GM12892 (cell line): Measurements from ENCODE around the gene SERPINI1.

Source experiments
- POLR2A ChIP-seq: IDR thresholded peaks from 2 replicates; pipeline ENCODE4 v1.6.1; 2011; ENCODE audit warnings: low read depth, low read length, control low read depth
- POLR2AphosphoS5 ChIP-seq: IDR thresholded peaks from 2 replicates; pipeline ENCODE4 v1.6.1; 2011; ENCODE audit warnings: low read depth, low read length, control low read depth
- TAF1 ChIP-seq: IDR thresholded peaks from 2 replicates; pipeline ENCODE4 v1.6.1; 2011; ENCODE audit warnings: low read depth, mild to moderate bottlenecking, control low read depth, low read length, borderline replicate concordance

GRCh38 chr3:167837466-167837865 is 101.9 kb downstream of the SERPINI1 start:
- no peak for TF ChIP-seq TAF1
- TF ChIP-seq POLR2A, result no peak
- TF ChIP-seq POLR2AphosphoS5, result no peak
